HepG2 (cell line): Measurements from ENCODE around the gene IFI35. TPM values are rescaled to one million over a fixed set of nuclear protein-coding genes. Genes with fewer than 3 reads are reported as not detected.

Source experiments
- HIVEP1 ChIP-seq: sonication (generic); formaldehyde crosslinking; IDR thresholded peaks from 2 replicates; pipeline ENCODE4 v1.4.0; 2020; ENCODE audit warnings: mild to moderate bottlenecking, missing genetic modification reagents
- IKZF4 ChIP-seq: sonication (generic); formaldehyde crosslinking; IDR thresholded peaks from 2 replicates; pipeline ENCODE4 v1.5.1; 2020; ENCODE audit warnings: borderline replicate concordance, mild to moderate bottlenecking, low read depth, missing genetic modification reagents; ENCODE audit errors: not compliant biosample characterization
- KDM3A ChIP-seq: IDR thresholded peaks from 2 replicates; pipeline ENCODE4 v1.6.1; 2018; ENCODE audit warnings: low read depth, missing compliant biosample characterization
- NR3C1 ChIP-seq: sonication (generic); formaldehyde crosslinking; IDR thresholded peaks from 2 replicates; pipeline ENCODE4 v1.4.0; 2020; ENCODE audit warnings: missing genetic modification reagents
- SALL1 ChIP-seq: sonication (generic); formaldehyde crosslinking; IDR thresholded peaks from 2 replicates; pipeline ENCODE4 v1.8.0; 2022; ENCODE audit warnings: mild to moderate bottlenecking, missing genetic modification reagents
- SMAD1 ChIP-seq: sonication (generic); formaldehyde crosslinking; IDR thresholded peaks from 2 replicates; pipeline ENCODE4 v1.4.0; 2020; ENCODE audit warnings: missing genetic modification reagents, low read depth, mild to moderate bottlenecking, borderline replicate concordance
- SMARCC2 ChIP-seq: fragments of 450-650 bp; IDR thresholded peaks from 2 replicates; pipeline ENCODE4 v1.6.1; 2017; ENCODE audit warnings: antibody characterized with exemption, mild to moderate bottlenecking
- ZNF264 ChIP-seq: sonication (generic); formaldehyde crosslinking; IDR thresholded peaks from 2 replicates; pipeline ENCODE4 v1.4.0; 2020; ENCODE audit warnings: missing genetic modification reagents
- ZNF296 ChIP-seq: sonication (generic); formaldehyde crosslinking; conservative IDR thresholded peaks from 2 replicates; pipeline ENCODE4 v1.5.0; 2020; ENCODE audit warnings: mild to moderate bottlenecking, missing genetic modification reagents
- ZNF703 ChIP-seq: sonication (generic); formaldehyde crosslinking; IDR thresholded peaks from 2 replicates; pipeline ENCODE4 v1.5.1; 2020; ENCODE audit warnings: missing genetic modification reagents, mild to moderate bottlenecking, moderate library complexity, borderline replicate concordance
- ZNF790 ChIP-seq: sonication (generic); formaldehyde crosslinking; IDR thresholded peaks from 2 replicates; pipeline ENCODE4 v1.8.0; 2022; ENCODE audit warnings: missing genetic modification reagents, mild to moderate bottlenecking, borderline replicate concordance
- ZSCAN9 ChIP-seq: IDR thresholded peaks from 2 replicates; pipeline ENCODE4 v1.6.1; 2016; ENCODE audit warnings: borderline replicate concordance
- polyA plus RNA-seq, 8 experiments: library from polyadenylated mRNA; depleted of rRNA in 3 of 8; stranded (reverse) in 7 of 8; unstranded in 1 of 8; fragments of >200 nt; fragmentation: Illumina TruSeq in 4 of 8; extraction: Trizol in 4 of 8; gene quantifications; 2 replicates each; pipeline versions ENCODE4 v1.2.1 to v1.2.3, GENCODE V29; 2011 to 2016; ENCODE audit warnings: low read depth in 4 of 8, missing spikeins in 1 of 8, mixed read lengths in 1 of 8; ENCODE audit not compliant: insufficient read depth in 1 of 8
- total RNA-seq, 5 experiments: library from RNA; depleted of rRNA; stranded (reverse); fragments of >200 nt; fragmentation: Illumina TruSeq; extraction: Trizol; gene quantifications; 2 replicates each; pipeline ENCODE4 v1.2.3, GENCODE V29; 2016; ENCODE audit warnings: low read depth in 1 of 5
- TF ChIP-seq, protein P1 (sequence below): sonication (generic); formaldehyde crosslinking; IDR thresholded peaks from 2 replicates; pipeline ENCODE4 v1.4.0; 2020; ENCODE audit warnings: missing genetic modification reagents
- TF ChIP-seq, protein P2 (sequence below): sonication (generic); formaldehyde crosslinking; IDR thresholded peaks from 2 replicates; pipeline ENCODE4 v1.5.0; 2020; ENCODE audit warnings: missing genetic modification reagents
- TF ChIP-seq, protein P3 (sequence below): sonication (generic); formaldehyde crosslinking; IDR thresholded peaks from 2 replicates; pipeline ENCODE4 v1.9.0; 2021; ENCODE audit warnings: missing genetic modification reagents, mild to moderate bottlenecking, borderline replicate concordance
- TF ChIP-seq, protein P4 (sequence below): sonication (generic); formaldehyde crosslinking; IDR thresholded peaks from 2 replicates; pipeline ENCODE4 v1.4.0; 2020; ENCODE audit warnings: mild to moderate bottlenecking, missing genetic modification reagents, borderline replicate concordance
- TF ChIP-seq, protein P5 (sequence below): sonication (generic); formaldehyde crosslinking; IDR thresholded peaks from 2 replicates; pipeline ENCODE4 v1.5.0; 2020; ENCODE audit warnings: missing genetic modification reagents, mild to moderate bottlenecking, borderline replicate concordance

IFI35 gene
- total and polyA plus RNA-seq, 2 of the 13 experiments (the other 11 are each of a cell fraction or from before 2014, with no cell fraction given), result 28.9 to 38.1 TPM

DNA sequence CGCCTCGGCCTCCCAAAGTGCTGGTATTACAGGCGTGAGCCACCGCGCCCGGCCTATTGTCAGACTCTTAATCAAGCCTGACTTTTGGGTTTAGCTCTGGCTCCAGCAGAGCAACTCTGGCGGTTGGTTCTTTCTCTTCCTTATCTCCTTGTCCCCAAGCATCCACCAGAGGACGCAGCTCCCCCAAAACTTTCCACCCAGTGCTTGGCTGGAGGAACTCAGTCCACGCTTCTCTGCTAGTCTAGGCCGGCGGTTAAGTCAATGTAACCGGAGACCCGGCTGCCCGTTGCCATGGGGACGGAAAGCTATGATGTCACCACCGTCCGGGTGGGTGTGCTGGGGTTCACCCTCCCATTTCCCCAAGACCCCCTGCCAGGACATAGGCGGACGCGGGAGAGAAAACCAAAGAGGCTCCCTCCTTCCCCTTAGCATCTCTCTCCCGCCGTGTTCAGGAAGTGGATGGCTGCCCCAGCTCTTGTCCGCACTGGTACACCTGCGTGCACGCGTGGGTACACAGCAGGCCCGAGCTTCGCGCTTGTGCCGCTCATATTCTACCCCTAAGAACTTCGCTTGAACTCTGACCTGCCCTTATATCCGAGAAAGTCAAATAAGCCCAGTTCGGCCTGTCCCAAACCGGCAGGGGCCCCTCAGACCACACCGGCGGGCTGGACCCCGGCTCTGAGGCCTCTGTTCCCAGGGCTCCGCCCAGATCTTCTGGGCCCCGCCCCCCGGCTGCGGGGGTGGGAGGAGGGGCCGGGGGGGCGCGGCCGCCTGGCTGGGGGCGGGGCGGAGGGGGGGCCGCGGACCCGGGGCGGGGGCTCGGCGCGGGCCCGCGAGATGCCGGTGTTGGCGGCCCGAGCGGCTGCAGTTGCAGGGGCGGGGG lies 18.1 kb downstream of the IFI35 start, which contains the start of gene RND2 (continued):
- no peak for TF ChIP-seq ZNF703 (CRISPR knock-in tag)
- TF ChIP-seq NR3C1 (CRISPR knock-in tag), result no peak
- no peak for TF ChIP-seq ZNF790
- TF ChIP-seq ZNF296, result no peak
- TF ChIP-seq KDM3A (CRISPR knock-in tag), result peak; percentile 97
- TF ChIP-seq, protein P1, sequence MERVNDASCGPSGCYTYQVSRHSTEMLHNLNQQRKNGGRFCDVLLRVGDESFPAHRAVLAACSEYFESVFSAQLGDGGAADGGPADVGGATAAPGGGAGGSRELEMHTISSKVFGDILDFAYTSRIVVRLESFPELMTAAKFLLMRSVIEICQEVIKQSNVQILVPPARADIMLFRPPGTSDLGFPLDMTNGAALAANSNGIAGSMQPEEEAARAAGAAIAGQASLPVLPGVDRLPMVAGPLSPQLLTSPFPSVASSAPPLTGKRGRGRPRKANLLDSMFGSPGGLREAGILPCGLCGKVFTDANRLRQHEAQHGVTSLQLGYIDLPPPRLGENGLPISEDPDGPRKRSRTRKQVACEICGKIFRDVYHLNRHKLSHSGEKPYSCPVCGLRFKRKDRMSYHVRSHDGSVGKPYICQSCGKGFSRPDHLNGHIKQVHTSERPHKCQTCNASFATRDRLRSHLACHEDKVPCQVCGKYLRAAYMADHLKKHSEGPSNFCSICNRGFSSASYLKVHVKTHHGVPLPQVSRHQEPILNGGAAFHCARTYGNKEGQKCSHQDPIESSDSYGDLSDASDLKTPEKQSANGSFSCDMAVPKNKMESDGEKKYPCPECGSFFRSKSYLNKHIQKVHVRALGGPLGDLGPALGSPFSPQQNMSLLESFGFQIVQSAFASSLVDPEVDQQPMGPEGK (CRISPR knock-in tag), result peak; percentile 40; the same call in 1 of the 2 replicates
- no peak; the same call in 1 of the 2 replicates for TF ChIP-seq SMAD1 (CRISPR knock-in tag)
- TF ChIP-seq ZNF264, result no peak
- TF ChIP-seq, protein P2, sequence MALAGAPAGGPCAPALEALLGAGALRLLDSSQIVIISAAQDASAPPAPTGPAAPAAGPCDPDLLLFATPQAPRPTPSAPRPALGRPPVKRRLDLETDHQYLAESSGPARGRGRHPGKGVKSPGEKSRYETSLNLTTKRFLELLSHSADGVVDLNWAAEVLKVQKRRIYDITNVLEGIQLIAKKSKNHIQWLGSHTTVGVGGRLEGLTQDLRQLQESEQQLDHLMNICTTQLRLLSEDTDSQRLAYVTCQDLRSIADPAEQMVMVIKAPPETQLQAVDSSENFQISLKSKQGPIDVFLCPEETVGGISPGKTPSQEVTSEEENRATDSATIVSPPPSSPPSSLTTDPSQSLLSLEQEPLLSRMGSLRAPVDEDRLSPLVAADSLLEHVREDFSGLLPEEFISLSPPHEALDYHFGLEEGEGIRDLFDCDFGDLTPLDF (CRISPR knock-in tag), result no peak
- no peak for TF ChIP-seq IKZF4 (CRISPR knock-in tag)
- TF ChIP-seq, protein P3, sequence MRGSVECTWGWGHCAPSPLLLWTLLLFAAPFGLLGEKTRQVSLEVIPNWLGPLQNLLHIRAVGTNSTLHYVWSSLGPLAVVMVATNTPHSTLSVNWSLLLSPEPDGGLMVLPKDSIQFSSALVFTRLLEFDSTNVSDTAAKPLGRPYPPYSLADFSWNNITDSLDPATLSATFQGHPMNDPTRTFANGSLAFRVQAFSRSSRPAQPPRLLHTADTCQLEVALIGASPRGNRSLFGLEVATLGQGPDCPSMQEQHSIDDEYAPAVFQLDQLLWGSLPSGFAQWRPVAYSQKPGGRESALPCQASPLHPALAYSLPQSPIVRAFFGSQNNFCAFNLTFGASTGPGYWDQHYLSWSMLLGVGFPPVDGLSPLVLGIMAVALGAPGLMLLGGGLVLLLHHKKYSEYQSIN (CRISPR knock-in tag), result no peak
- peak; percentile 76 for TF ChIP-seq SALL1 (CRISPR knock-in tag)
- no peak for TF ChIP-seq SMARCC2
- TF ChIP-seq HIVEP1 (CRISPR knock-in tag), result 0 out of 2 replicates have a peak, but pooled peaks have one; percentile 19
- peak; percentile 94; the same call in 1 of the 2 replicates for TF ChIP-seq ZSCAN9 (CRISPR knock-in tag)
- TF ChIP-seq, protein P4, sequence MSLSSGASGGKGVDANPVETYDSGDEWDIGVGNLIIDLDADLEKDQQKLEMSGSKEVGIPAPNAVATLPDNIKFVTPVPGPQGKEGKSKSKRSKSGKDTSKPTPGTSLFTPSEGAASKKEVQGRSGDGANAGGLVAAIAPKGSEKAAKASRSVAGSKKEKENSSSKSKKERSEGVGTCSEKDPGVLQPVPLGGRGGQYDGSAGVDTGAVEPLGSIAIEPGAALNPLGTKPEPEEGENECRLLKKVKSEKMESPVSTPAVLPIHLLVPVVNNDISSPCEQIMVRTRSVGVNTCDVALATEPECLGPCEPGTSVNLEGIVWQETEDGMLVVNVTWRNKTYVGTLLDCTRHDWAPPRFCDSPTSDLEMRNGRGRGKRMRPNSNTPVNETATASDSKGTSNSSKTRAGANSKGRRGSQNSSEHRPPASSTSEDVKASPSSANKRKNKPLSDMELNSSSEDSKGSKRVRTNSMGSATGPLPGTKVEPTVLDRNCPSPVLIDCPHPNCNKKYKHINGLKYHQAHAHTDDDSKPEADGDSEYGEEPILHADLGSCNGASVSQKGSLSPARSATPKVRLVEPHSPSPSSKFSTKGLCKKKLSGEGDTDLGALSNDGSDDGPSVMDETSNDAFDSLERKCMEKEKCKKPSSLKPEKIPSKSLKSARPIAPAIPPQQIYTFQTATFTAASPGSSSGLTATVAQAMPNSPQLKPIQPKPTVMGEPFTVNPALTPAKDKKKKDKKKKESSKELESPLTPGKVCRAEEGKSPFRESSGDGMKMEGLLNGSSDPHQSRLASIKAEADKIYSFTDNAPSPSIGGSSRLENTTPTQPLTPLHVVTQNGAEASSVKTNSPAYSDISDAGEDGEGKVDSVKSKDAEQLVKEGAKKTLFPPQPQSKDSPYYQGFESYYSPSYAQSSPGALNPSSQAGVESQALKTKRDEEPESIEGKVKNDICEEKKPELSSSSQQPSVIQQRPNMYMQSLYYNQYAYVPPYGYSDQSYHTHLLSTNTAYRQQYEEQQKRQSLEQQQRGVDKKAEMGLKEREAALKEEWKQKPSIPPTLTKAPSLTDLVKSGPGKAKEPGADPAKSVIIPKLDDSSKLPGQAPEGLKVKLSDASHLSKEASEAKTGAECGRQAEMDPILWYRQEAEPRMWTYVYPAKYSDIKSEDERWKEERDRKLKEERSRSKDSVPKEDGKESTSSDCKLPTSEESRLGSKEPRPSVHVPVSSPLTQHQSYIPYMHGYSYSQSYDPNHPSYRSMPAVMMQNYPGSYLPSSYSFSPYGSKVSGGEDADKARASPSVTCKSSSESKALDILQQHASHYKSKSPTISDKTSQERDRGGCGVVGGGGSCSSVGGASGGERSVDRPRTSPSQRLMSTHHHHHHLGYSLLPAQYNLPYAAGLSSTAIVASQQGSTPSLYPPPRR, result peak; percentile 53; the same call in 1 of the 2 replicates
- TF ChIP-seq, protein P5, sequence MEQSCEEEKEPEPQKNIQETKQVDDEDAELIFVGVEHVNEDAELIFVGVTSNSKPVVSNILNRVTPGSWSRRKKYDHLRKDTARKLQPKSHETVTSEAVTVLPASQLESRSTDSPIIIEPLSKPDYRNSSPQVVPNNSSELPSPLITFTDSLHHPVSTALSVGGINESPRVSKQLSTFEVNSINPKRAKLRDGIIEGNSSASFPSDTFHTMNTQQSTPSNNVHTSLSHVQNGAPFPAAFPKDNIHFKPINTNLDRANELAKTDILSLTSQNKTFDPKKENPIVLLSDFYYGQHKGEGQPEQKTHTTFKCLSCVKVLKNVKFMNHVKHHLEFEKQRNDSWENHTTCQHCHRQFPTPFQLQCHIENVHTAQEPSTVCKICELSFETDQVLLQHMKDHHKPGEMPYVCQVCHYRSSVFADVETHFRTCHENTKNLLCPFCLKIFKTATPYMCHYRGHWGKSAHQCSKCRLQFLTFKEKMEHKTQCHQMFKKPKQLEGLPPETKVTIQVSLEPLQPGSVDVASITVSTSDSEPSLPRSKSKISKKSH (CRISPR knock-in tag), result peak; percentile 81; the same call in 1 of the 2 replicates
